HG03469 (cell line): ENCODE measurements around the gene RAP1GAP2.
"Not testable (repeated sequence)": the region's sequence is repeated elsewhere in the genome, so short reads cannot be mapped to it uniquely, and the experiment has no call there.

ENCODE experiments used
- ATAC-seq: cut with Tn5 transposase; IDR thresholded peaks from one replicate; pipeline ENCODE4 v1.9.1; 2021; ENCODE audit warnings: mild to moderate bottlenecking, moderate library complexity, moderate number of reproducible peaks; ENCODE audit not compliant: unreplicated experiment

Gene RAP1GAP2

GRCh38 chr17:3035256-3035967 lies 239.2 kb downstream of the RAP1GAP2 start:
- no peak for ATAC-seq

GRCh38 chr17:3035968-3036280 lies 239.7 kb downstream of the RAP1GAP2 start:
- ATAC-seq, result no peak

- ATAC-seq, result no peak
These were observed 240.6 kb downstream of the RAP1GAP2 start for GRCh38 chr17:3036800-3037199.

GRCh38 chr17:3037259-3037658 lies 241.0 kb downstream of the RAP1GAP2 start:
- no peak for ATAC-seq

- no peak for ATAC-seq
These were observed 242.7 kb downstream of the RAP1GAP2 start for GRCh38 chr17:3038941-3039340.

- ATAC-seq, result no peak
These were observed 243.5 kb downstream of the RAP1GAP2 start for GRCh38 chr17:3039736-3040135.

GRCh38 chr17:3040882-3041281 lies 244.6 kb downstream of the RAP1GAP2 start:
- no peak for ATAC-seq

GRCh38 chr17:3043737-3044365 lies 247.6 kb downstream of the RAP1GAP2 start:
- no peak for ATAC-seq

GRCh38 chr17:3046753-3047152 lies 250.5 kb downstream of the RAP1GAP2 start:
- no peak for ATAC-seq

- peak; percentile 88 for ATAC-seq
These were observed 252.7 kb downstream of the RAP1GAP2 start for GRCh38 chr17:3048727-3049471.

GRCh38 chr17:3049705-3050295 lies 253.6 kb downstream of the RAP1GAP2 start:
- ATAC-seq, result no peak

GRCh38 chr17:3054868-3055267 lies 258.6 kb downstream of the RAP1GAP2 start:
- ATAC-seq, result not testable (repeated sequence)

GRCh38 chr17:3062824-3063377 lies 266.7 kb downstream of the RAP1GAP2 start:
- not testable (repeated sequence) for ATAC-seq

GRCh38 chr17:3063507-3063906 lies 267.3 kb downstream of the RAP1GAP2 start, which contains the start of gene OR1D5:
Gene OR1D5 (minus strand): TSS chr17:3063607. CDS start chr17:3063607, 0 bp downstream.
- ATAC-seq, result not testable (repeated sequence)

GRCh38 chr17:3065192-3065591 lies 269.0 kb downstream of the RAP1GAP2 start:
- not testable (repeated sequence) for ATAC-seq

GRCh38 chr17:3073850-3074249 lies 277.6 kb downstream of the RAP1GAP2 start:
- not testable (repeated sequence) for ATAC-seq
